GM19193 (cell line): ENCODE data around the gene ATAD3A.

Experiments used
- POLR2A ChIP-seq: IDR thresholded peaks from 4 replicates; pipeline ENCODE4 v1.6.1; 2011; ENCODE audit not compliant: insufficient read depth, insufficient read length; ENCODE audit errors: extremely low read depth

ATAD3A gene

DNA sequence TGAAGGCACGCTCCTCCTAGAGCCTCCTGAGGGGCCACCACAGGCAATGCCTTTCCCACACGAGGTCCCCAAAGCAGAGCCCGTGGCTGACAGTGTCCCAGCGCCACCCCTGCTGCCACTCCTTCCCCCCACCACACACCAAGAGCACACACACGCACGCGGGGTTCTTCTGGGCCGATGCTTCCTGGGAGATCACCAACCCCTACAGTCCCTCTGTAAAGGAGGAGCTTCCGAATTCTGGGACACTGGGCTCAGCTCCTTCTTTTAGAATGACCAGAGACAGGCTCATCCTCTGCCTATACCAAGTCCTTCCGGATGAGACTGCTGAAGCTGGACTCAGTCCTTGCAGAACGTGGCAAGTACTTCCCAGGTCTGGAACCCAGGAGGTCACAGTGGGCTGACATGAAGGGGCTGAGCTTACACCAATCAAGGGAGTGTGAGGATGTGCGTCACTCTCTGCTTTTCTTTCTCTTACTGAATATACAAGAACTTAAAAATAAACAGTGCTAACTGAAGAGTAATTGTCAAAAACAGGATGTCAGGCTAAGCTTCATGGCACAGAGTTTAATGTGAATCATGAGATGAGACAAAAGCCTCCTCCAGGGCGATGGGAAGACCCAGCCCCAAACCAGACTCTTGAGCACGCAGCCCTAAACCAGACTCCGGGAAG, 50.0 kb downstream of the ATAD3A start:
- TF ChIP-seq POLR2A, result no peak

DNA sequence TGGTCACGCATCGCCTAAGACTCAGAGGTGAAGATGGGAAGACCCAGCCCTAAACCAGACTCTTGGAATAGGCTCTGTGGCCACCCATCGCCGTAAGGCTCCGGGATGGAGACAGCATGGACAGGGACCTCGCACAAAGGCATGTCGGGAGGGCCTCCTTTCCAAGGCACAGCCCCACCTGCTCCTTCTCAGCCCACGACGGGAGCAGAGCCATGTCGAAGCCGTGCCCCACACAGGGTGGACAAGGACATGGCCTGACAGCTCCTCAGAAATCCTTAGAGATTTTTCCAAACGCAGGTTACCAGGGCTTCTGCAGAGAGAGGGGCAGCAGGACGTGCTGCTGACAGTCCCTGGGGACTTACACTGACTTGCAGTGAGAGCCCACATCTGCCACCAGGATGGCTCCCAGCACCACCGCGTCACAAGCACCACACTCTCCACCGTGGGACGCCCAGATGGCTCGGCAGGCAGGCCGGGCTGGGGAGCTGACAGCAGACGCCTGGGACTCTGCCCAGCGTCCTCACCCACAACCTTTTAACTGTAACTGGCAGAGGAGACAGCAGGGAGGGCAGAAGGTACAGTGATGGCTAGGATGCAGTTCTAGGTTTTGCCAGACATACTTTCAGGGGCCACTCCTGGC, 50.7 kb downstream of the ATAD3A start:
- peak; percentile 4 for TF ChIP-seq POLR2A

DNA sequence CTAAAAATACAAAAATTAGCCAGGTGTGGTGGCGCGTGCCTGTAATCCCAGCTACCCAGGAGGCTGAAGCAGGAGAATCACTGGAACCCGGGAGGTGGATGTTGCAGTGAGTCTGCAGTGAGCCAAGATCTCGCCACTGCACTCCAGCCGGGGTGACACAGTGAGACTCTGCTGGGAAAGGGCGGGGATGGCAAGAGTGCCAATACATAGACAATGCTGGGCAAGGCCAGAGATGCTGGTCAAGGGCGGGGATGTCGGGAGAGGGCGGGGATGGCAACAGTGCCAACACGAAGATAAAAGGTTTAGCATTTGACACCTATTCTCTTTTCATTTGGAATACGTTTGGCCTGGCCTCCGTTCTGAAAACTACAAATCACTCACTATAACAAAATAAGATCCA, 51.7 kb downstream of the ATAD3A start:
- TF ChIP-seq POLR2A, result no peak

DNA sequence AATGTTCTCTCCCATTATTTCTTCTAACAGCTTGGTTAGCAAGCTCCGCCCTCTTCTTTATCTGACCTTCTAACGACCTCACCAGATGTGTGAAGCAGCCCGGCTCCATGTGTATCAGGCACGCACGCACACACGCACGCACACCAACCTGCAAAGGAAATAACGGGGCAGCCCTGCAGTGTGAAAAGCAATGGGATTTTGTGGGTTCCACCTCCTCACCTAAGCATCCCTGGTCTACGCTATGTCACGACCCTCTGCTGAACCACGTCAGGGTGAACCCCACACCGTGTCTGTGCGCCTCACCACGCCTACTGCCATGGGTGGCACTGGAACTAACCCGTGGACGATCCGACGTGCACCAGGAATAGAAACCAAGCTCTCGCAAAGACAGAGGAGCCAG, 52.3 kb downstream of the ATAD3A start:
- no peak for TF ChIP-seq POLR2A

DNA sequence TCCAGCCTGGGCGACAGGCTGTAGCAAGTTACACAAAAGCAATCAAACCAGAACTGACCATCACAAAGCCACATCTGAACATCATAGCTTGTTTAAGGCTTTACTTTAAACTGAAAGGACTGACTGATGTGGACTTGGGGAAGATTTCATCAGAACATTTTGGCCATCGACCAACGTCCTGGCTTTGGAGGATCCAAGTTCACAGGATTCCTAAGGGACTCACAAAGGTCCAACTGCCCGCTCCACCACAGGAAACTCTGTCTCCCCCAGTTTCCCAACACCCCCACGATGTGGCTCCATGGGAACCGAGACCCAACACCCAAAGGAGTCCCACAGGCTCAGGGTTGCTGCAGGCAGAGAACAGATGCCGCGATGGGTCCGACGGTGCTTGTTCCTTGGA, 53.4 kb downstream of the ATAD3A start:
- no peak for TF ChIP-seq POLR2A

DNA sequence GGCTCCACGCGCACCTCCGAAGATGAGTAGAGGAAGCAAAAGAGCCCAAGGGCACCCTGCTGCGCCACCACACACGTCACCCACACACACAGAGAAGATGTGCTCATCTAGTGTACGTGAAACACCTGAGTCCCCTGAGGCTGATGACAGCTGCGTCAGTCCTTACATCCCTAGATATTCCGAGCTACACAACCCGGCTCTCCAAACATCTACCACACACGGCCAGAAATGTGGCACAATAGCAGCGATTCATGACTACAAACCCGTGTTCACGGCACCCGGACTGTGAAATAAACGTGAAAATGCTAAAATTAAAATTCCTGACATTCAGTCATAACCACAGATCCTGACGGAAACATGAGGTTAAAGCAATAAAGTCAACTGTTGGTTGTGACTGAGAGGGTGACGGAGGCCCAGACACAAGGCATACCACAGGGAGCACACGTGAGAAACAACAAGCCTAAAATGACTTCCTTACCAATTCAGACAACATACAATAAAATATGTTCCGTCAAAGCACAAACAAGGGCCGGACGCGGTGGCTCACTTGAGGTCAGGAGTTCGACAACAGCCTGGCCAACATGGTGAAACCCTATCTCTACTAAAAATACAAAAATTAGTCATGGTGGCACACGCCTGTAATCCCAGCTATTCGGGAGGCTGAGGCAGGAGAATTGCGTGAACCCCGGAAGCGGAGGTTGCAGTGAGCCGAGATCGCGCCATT, 55.4 kb downstream of the ATAD3A start:
- no peak for TF ChIP-seq POLR2A

DNA sequence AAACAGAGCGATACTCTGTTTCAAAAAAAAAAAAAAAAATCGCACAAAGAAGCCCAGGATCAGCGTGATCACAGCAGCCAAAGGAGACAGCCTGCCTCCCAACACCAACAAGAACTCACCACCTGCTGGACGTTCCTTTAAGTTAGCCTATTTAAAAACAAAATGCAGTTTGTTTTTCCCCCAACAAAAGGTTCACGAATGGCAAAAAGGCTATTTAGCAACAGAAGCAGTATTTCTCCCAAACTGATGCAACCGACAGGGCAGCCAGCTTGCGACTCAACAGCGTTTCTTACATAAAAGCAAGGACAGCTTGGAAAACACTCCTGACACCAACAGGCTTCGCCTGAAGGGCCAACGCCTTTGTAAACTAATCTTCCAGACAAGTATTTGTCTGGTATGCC, 55.9 kb downstream of the ATAD3A start:
- no peak for TF ChIP-seq POLR2A

DNA sequence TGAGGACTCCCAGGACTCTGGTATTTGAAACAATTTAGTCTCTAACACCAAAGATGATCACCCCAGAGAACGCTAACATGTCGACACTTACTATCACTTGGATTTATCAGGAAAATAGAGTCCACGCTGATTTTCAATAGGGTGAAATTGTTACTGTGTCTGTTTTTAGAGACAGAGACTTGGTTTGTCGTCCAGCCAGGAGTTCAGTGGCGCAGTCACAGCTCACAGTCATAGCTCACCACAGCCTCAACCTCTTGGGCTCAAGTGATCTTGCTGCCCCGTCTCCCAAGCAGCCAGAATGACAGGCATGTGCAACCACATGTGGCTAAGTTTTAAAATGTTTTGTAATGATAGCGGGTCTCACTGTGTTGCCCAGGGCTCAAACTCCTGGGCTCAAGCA, 57.4 kb downstream of the ATAD3A start:
- TF ChIP-seq POLR2A, result no peak

DNA sequence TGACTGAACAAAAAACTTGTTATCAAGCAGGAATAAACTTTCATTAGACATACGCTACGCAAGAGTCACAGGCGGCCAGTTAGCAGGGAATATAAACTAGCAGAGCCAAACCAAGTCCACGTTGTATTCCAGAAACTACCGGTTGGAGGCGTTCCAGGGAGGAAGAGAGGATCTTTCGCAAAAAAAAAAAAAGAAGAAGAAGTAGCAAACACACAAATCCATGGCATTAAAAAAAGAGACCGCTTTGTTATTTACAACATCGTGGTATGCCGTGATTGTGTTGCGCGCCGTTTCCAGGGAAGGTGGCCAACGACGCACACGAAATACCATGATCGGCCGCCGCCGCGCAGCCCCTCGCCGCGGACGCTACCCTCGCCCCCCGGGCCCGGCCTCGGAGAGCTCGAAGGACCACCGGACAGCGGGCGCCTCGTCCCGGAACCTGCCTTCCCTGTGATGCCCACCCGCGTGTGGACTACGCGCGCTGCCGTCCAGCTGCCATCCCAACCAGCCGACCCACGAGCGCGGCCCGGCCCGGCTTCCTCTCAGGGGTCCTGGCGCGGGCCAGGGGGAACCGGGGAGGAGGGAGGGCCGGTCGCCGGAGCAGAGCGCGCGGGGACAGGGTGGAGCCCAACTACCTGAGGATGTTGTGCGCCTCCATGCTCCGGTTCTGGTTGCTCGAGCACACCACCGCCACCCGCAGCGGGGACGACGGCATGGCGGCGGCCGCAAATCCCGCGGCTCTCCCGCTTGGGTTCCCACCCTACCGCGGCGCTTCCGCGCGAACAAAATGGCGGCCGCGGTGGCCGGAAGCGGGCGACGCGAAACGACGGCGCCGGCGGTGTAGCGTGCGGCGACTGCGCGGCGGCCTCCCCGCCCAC, 62.1 kb downstream of the ATAD3A start:
- no peak for TF ChIP-seq POLR2A

DNA sequence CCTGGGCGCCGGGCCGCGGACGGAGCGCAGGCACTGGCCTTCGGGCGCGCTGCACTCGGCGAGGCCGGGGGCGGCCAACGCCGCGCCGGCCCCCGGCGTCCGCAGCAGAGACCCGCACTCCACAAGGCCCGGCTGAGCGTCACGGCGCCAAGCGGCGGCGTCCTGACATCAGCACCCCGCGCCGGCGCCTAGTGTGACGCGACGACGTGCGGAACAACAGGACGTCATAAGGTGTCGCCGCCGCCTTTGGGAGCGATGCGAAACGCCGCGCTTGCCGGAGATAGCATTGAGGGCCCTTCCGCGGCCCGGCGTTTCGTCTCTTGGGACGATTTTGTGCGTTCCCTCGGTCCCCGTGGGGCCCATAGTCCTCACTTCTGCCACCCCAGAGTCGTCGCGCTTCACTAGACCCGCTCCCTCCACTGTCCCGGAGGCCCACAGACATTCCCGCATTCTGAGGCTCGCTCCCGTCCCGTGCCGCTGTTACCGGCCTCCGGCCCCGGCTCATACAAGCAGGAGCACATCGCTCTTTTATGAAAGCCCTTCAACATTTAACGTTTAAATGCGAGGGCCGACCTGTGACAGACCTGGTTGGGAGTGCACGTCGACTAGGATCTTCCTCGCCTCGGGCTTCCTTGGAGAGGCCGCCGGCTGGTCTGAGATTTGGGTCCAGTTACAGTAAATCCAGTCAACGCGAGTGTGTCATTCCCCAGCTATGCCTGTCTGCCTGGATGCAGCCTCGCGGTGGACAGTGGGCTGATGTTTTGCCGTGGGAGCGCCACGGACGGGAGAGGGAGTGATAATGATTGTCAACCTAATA, 63.0 kb downstream of the ATAD3A start, which contains the start of gene SSU72:
Gene SSU72 (minus strand): TSS at position 143 of the 817 bp plus-strand sequence. CDS start 306 bp downstream, outside the sequence.
- TF ChIP-seq POLR2A, result peak; percentile 94

DNA sequence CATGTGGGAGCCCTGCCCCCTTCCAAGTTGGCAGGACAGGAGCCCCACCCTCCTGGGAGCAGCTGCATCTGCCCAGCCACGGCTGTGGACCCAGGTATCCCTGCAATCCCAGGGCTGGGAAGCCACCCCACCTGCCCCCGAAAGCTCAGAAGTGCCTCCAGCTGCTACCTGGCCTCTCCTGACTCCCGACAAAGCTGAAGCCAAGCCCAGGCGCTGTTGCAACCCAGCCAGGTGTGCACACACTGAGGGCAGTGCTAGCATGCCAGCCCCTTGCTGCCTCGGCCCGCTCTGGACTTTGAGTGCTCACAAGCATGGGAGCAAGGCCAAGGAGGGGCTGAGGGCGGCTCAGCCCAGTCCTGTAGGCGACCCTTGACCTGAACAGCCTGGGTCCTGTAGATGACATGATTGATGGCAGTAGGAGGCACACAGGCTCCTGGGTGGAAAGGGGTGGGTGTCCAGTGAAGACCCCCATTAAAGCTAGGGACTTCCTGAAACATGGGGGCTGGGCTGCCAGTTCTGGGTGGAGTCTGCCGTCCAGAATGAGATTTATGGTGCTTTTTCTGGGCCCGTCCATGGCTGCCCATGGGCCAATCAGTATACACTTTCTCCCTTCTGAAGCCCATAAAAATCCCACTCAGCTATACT, 65.5 kb downstream of the ATAD3A start:
- TF ChIP-seq POLR2A, result no peak

DNA sequence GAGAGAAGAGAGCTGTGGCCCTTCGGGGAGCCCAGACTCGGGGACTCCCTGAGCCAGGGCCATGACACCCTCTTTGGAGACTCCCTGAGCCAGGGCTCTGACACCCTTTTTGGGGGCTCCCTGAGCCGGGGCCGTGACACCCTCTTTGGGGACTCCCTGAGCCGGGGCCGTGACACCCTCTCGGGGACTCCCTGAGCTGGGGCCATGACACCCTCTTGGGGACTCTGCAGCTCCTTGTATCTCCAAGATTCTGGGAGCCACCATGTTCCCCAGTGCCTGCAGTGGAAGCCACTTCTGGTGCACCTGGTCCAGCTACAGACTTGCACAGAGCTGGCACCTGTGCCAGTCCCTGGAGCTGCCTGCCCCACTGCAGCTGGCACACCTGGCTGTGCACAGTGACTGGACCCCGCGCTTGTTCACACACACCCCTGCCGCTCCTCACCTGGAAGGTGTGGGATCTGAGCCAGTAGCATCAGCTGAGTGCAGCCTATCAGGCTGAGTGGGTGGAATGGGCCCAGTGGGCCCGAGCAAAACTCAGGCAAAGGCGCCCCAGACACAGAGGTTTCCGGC, 66.5 kb downstream of the ATAD3A start:
- no peak for TF ChIP-seq POLR2A
